ENCODE data around the gene KCNJ11.

DNA sequence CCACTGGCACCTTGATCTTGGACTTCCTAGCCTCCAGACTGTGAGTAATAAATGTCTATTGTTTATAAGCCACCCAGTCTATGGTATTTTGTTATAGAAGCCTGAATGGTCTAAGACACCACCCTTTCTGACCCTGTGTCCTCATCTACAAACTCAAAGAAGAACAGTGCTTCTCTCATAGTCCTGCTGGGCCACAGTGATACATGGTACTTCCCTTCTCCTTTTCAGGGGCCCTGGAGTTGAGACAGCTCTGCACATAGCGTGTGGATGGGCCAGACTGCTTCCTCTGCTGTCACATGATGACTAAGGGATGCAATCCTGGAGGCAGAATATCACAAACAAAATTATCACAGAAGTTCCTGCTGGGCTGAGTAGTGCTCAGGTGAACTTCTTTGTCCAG is 5.0 kb downstream of the KCNJ11 start:
- TF ChIP-seq POLR2A (IDR thresholded peaks at IDR 0.05; ENCODE audit: low read depth, low read length) (no peak), TAF1 (IDR thresholded peaks at IDR 0.05; ENCODE audit: low read depth, low read length) (no peak), POLR2AphosphoS5 (IDR thresholded peaks at IDR 0.05; ENCODE audit: low read depth, low read length) (no peak)
